HG03354 (cell line): ENCODE results near the gene AVPR2.

ENCODE experiments used
- ATAC-seq: cut with Tn5 transposase; IDR thresholded peaks from one replicate; pipeline ENCODE4 v1.9.1; 2021; ENCODE audit warnings: mild to moderate bottlenecking; ENCODE audit not compliant: unreplicated experiment, poor library complexity, severe bottlenecking

Gene AVPR2

GRCh38 chrX:153903991-153904957 is at the start of gene AVPR2:
TSS of gene AVPR2 (plus strand) at chrX:153904673. CDS start at chrX:153905146, 473 bp downstream.
- no peak for ATAC-seq

DNA sequence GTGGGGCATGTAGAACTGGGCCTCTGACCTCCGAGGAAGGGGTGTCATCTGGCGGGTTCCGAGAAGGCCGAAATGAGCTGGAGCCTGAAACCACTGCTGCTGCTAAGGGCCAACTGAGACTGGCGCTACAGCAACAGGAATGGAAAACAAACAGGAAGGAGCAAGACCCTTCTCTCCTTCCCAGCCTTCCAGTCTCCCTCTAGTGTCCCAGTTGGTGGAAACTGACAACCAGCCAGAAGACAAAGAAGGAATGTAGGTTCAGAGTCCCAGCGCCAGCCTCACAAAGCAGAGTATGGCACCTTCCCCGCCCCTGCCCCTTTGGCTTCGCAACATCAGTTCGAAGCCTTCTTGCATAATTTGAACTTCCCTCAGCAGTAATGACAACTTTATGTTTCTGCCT is 49.8 kb upstream of the AVPR2 start:
- no peak for ATAC-seq

GRCh38 chrX:153857348-153857903 is 47.0 kb upstream of the AVPR2 start:
- ATAC-seq = no peak

- no peak for ATAC-seq
Observed at GRCh38 chrX:153861151-153861550, 43.3 kb upstream of the AVPR2 start.

- ATAC-seq = no peak
Observed at GRCh38 chrX:153861733-153862310, 42.7 kb upstream of the AVPR2 start.

- no peak for ATAC-seq
Observed at GRCh38 chrX:153862369-153863250, 41.9 kb upstream of the AVPR2 start.

- no peak for ATAC-seq
Observed at GRCh38 chrX:153863251-153863991, 41.1 kb upstream of the AVPR2 start.

GRCh38 chrX:153864101-153864500 is 40.4 kb upstream of the AVPR2 start:
- no peak for ATAC-seq

DNA sequence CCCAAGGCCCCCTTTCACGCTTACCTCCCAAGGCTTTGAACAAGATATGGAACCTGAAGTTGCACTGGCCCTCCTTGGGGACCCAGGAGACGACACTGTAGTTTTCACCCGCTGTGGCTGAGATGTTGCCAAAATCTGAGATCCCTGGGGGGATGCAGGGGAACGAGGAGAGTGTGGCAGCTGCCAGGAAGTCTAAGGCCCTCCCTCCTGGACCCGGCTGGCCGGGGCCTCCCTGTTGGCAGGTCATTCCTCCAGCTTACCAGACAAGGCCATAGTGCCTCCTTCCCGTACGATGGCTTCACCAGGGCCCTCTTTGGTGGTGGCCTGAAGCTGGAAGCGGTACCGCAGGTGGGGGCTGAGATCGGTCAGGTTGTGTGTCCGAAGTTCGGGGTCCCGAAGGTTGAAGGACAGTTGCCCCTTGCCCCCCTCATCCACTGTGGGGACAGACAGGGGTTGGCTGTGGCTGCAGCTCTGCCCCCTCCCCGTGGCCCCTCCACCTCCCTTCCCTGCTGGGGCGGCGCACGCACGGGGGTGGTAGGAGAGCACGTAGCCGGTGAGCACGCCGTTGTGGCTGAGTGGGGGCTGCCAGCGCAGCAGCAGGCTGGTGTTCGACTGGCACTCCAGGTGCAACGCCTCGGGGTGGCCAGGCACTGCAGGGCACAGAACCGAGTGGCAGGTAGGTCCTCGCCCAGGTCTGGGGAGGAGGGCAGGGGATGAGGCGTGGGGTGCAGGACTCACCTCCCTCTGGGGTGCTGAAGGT is 39.7 kb upstream of the AVPR2 start:
- ATAC-seq = no peak

GRCh38 chrX:153865321-153865580 is 39.2 kb upstream of the AVPR2 start:
- ATAC-seq = no peak

- no peak for ATAC-seq
Observed at GRCh38 chrX:153865685-153866084, 38.8 kb upstream of the AVPR2 start.

GRCh38 chrX:153866302-153867019 is 38.0 kb upstream of the AVPR2 start:
- no peak for ATAC-seq

- no peak for ATAC-seq
Observed at GRCh38 chrX:153867139-153867538, 37.3 kb upstream of the AVPR2 start.

DNA sequence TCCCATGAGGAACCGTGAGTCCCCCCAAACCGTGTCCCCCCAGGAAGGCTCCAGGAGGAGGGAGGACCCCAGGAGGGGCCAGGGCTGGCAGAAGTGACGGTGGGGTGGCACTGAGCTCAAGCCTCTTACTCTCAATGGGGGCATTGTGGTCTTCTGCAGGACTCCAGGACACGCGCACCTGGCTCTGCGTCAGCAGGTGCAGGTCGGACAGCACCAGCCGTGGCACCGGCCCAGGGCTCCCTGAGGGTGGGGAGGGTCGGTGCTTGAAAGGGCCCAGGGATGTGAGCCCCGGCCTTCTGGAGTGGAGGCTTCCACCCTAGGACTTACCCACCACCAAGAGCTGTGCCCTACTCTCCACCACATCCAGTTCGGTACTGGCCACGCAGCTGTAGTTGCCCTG is 36.8 kb upstream of the AVPR2 start:
- ATAC-seq = no peak

DNA sequence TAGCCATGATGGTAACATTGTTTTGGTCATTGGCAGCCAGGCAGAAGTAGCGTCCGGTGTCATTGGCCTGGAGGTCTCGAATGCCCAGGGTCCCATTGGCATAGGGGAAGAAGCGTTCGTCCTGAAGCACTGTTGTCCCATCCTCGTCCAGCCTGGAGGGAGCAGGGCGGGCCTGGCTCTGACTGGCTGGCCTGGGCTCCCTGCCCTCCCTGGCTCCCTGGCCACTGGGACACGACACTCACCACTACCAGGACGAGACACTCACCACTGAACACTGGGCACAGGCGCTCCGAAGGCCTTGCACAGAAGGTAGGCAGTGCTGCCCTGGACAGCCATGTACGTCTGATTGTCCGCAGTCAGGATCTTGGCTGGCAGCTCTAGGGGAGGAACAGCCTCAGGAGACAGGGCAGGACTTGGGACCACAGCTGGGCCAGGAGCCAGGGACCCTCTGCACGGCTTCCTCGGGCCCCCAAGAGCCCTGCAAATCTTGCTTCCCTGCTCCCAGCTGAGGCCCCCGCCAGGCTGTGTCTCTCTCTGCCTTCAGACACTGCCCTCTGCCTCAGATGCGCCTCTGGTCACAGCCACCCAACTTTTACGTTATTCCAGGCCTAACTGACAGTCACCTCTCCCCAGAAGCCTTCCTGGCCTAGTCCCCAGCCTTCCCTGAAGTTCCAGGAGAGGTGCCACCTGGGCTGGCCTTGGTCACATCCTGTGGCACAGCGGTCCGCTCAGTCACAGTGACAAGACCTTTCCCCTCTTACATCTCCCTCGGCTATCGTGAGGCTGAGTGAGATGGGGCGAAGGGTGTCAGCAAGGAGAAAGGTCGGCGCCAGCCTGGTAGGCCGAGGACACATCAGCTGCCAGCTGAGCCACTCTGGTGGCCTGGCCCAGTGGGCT is 35.6 kb upstream of the AVPR2 start:
- no peak for ATAC-seq

- ATAC-seq = no peak
Observed at GRCh38 chrX:153869473-153870287, 34.8 kb upstream of the AVPR2 start.
